HG02759 (cell line): ENCODE data around the gene NARF.
"Not testable (repeated sequence)": the region's sequence is repeated elsewhere in the genome, so short reads cannot be mapped to it uniquely, and the experiment has no call there.

ENCODE experiments used
- ATAC-seq: cut with Tn5 transposase; IDR thresholded peaks from one replicate; pipeline ENCODE4 v1.9.1; 2021; ENCODE audit warnings: mild to moderate bottlenecking, moderate library complexity; ENCODE audit not compliant: unreplicated experiment

Gene NARF

DNA sequence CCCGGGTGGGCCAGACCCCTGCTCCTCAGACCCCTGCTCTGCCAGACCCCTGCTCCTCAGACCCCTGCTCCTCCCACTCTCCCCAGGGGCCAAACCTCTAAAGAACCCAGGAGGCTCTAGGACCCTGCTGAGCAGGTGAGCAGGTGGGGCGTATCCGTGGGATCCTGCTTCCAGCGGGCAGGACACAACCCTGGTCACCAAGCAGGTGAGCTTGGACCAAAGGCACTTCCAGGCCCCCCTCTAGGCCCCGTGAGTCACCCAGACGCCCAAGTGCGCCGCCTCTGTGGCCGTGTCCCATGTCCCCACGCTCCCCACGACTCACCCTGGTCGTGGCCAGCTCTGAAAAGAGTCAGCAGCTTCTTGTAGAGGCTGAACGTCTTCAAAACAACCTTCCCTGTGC is 13.0 kb upstream of the NARF start:
- no peak for ATAC-seq

DNA sequence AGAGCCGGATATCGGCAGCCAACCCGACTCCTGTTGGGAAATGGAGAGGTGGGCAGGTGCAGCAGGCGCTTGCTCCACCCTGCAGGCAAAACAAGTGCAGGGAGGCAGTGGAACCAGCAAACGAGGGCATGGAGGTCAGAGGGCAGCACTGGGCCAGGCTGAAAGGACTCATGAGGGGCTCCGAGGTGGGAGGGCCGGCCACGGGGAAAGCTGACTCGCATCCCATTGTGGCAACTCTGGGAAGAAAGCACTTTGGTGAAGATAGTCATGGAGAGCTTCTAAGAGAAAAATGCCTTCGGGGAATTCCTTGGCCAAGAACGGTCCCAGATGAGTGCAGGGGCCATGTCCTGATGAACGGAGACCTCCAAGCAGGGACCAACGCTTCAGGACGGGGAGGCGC is 12.4 kb upstream of the NARF start:
- no peak for ATAC-seq

GRCh38 chr17:82446649-82447048 is 11.9 kb upstream of the NARF start:
- no peak for ATAC-seq

- no peak for ATAC-seq
These were observed 10.7 kb upstream of the NARF start for GRCh38 chr17:82447876-82448275.

GRCh38 chr17:82449131-82449882 is 9.2 kb upstream of the NARF start:
- peak; percentile 62 for ATAC-seq

DNA sequence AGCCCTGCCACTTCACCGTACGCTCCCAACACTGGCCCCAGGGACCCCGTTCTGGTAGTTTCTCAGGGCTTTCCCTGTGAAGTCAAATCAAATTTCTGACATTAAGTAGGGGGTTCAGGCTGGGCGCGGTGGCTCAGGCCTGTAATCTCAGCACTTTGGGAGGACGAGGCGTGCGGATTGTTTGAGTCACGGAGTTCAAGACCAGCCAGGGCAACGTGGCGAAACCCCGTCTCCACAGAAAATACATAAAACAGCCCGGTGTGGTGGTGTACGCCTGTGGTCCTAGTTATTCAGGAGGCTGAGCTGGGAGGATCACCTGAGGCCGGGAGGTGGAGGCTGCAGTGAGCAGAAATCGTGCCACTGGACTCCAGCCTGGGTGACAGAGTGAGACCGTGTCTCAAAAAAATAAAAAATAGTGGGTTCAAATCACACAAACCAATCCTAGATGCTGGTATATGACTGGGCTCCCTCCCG is 8.6 kb upstream of the NARF start:
- ATAC-seq: no peak

GRCh38 chr17:82450357-82451106 is 8.0 kb upstream of the NARF start, which contains the start of gene CYBC1:
CYBC1 (minus strand) TSS chr17:82450752; CDS start chr17:82449254, 1,498 bp downstream.
- peak; percentile 69 for ATAC-seq

DNA sequence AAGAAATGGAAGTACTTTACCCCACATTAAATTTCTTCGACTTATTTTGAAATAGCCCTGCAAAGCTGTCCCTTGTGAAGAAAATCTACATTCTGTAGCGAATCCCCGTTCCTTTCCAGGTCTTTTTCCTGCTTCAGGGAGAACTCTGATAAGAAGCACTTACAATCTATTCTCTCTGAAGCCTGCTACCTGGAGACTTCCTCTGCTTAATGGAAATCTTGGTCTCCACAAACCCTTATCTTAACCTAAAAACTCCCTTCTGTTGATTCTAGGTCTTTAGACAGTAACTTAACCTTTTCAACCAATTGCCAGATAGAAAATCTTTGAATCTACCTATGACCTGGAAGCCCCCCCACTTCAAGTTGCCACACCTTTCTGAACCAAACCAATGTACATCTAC is 6.4 kb upstream of the NARF start:
- ATAC-seq: no peak

GRCh38 chr17:82453151-82453550 is 5.4 kb upstream of the NARF start:
- ATAC-seq: not testable (repeated sequence)

DNA sequence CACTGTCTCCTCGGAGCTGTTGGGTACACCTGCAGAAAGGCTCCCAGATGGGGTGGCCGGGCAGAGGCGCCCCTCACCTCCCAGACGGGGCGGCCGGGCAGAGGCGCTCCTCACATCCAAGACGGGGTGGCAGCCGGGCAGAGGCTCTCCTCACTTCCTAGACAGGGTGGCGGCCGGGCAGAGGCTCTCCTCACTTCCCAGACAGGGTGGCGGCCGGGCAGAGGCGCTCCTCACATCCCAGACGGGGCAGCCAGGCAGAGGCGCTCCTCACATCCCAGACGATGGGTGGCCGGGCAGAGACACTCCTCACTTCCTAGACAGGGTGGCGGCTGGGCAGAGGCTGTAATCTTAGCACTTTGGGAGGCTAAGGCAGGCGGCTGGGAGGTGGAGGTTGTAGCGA is 4.8 kb upstream of the NARF start:
- ATAC-seq: not testable (repeated sequence)

- ATAC-seq: no peak
These were observed 1.2 kb upstream of the NARF start for GRCh38 chr17:82457073-82457928.

DNA sequence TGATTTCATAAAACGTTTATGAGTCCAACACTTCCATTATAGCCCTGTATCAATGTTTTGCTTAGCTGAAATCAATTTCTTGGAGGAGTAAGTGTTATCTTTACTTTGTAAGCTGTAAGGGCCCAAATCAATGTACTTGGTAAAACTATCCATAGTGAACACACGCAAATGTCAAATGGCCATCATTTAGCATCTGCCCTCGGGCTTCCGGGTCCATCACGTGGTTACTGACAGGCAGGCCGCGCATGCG is 687 bp upstream of the NARF start:
- ATAC-seq: no peak

DNA sequence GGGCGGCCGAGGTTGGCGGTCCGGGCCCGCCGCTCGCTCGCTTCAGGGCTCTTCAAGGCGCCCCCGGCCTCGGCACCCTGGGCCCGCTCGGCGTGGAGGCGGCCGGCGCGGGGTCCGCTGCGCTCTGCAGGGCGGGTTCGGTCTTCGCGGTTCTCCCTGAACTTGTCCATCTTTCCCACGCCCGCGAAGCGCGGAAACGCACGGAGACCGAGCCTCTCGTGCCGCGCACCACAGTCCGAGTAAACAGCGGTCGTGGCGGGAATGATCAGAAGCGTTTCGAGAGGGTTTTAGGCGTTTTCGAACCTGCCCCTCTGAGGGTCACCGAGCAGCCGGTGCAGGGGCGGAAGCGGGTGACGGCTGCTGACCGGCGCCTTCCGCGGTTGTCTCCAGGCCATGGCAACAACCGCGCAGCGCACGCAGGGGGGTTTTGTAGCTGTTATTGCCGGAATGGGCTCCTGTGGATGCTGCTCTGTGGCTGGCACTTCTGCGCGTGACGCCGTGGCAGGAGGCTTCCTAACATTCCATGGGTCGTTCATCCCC is 414 bp downstream of the NARF start:
- ATAC-seq: peak; percentile 9

- ATAC-seq: not testable (repeated sequence)
These were observed 1.4 kb downstream of the NARF start for GRCh38 chr17:82459936-82460335.

GRCh38 chr17:82461827-82462524 is 3.4 kb downstream of the NARF start:
- no peak for ATAC-seq

- ATAC-seq: no peak
These were observed 4.8 kb downstream of the NARF start for GRCh38 chr17:82463391-82463790.

GRCh38 chr17:82463925-82464566 is 5.5 kb downstream of the NARF start:
- no peak for ATAC-seq

DNA sequence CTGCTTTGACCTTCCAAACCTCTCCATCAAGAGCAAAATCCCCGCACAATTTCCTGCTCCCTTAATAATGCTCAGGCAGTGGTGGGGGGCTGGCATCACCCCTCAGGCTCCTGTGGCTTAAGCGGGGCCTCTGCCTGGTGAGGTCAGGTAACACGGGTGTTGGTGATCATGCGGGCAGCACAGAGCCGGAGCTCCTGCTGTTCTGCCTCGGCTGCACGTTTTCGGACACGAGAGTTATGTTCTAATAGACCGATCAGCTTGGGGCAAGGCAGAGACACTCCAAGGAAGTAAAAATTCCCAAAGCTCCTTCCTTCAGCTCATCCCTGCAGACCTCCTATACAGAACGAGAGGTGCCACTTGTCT is 6.0 kb downstream of the NARF start:
- no peak for ATAC-seq

DNA sequence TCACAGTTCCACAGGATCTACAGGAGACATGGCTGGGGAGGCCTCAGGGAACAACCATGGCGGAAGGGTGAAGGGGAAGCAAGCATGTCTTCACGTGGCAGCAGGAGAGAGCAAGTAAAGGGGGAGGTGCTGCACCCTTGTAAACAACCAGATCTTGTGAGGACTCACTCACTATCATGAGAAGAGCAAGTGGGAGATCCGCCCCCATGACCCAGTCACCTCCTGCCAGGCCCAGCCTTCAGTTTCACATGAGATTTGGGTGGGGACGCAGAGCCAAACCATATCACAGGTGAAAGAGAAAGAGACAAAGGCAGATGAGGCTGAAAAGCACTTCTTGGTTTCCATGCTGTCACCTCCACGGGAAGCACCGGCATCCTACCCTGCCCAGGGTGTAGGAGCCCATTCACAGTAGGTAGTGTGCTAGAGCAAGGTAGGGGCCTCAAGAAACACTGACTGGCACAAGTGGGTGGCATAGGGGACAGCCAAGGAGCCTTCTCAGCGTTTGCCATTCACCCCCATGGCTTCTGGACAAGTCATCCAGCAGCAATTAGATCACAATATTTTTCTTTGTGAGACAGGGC is 6.6 kb downstream of the NARF start:
- ATAC-seq: no peak

DNA sequence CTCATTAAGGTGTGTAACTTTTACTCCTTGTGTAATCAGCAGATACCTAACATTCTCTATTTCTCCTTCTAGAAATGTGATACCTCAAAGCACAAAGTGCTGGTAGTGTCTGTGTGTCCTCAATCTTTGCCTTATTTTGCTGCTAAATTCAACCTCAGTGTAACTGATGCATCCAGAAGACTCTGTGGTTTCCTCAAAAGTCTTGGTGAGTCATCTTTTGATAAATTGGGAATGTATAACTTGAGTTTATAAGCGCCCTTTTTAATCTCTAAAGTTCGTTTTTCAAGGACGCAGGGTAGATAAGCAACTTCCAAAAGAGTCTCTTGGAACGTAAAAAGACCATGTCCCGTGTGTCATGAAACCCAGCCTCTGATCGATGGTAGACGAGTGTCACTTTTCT is 10.2 kb downstream of the NARF start:
- no peak for ATAC-seq
